SK-N-SH (cell line): ENCODE data around the gene RBMS3. TPM values are rescaled to one million over a fixed set of nuclear protein-coding genes. Genes with fewer than 3 reads are reported as not detected.
A peak's percentile ranks its signal among the peaks of the same experiment; 100 is the strongest.

Experiments used
- CTCF ChIA-PET: fragments of 300-600, 350-600 bp; formaldehyde crosslinking; extraction: SDS; loops from one replicate; lab custom pipeline; 2021; lab: Yijun Ruan, JAX
- POLR2A ChIA-PET: fragments of 350-600 bp; sonication (Branson Sonifier 250); formaldehyde crosslinking; extraction: SDS; loops from one replicate; lab custom pipeline; 2020; ENCODE audit warnings: antibody characterized with exemption, inconsistent platforms; lab: Yijun Ruan, JAX
- DNase-seq: peaks from one replicate; pipeline ENCODE4 v3.0.0; 2012
- H2AFZ ChIP-seq: fragments of 200-600 bp; sonication (generic); 2 replicates; pipeline ENCODE4 v1.8.1; 2016; ENCODE audit warnings: antibody characterized with exemption, mild to moderate bottlenecking, low read depth
- H3F3A ChIP-seq: fragments of 200-600 bp; sonication (generic); replicated peaks from 2 replicates; pipeline ENCODE3; 2016; ENCODE audit warnings: antibody characterized with exemption, mild to moderate bottlenecking; ENCODE audit not compliant: insufficient read depth
- H3K27ac ChIP-seq, 2 experiments: fragments of 200-500 bp in 1 of 2; fragments of 200-600 bp in 1 of 2; sonication (Bioruptor generic) in 1 of 2; sonication (generic), shearing (Covaris generic) in 1 of 2; 2 replicates each; pipeline versions ENCODE4 v1.5.1 to v1.6.1; 2014 to 2016; ENCODE audit warnings: low read depth in 2 of 2, inconsistent platforms in 1 of 2, low read length in 1 of 2, mild to moderate bottlenecking in 1 of 2, mixed read lengths in 1 of 2
- H3K27me3 ChIP-seq: fragments of 200-600 bp; sonication (generic), shearing (Covaris generic); 2 replicates; pipeline ENCODE4 v1.6.1; 2016; ENCODE audit warnings: mixed run types; ENCODE audit not compliant: insufficient read depth
- H3K36me3 ChIP-seq, 2 experiments: fragments of 200-500 bp in 1 of 2; fragments of 200-600 bp in 1 of 2; sonication (Bioruptor generic) in 1 of 2; sonication (generic) in 1 of 2; replicated peaks in 1 of 2; 2 replicates each; pipeline versions ENCODE3 to v1.5.1; 2014 to 2016; ENCODE audit warnings: low read length in 1 of 2, mild to moderate bottlenecking in 1 of 2; ENCODE audit not compliant: insufficient read depth in 2 of 2, control insufficient read depth in 1 of 2
- H3K4me1 ChIP-seq, 2 experiments: fragments of 200-500 bp in 1 of 2; fragments of 200-600 bp in 1 of 2; sonication (Bioruptor generic) in 1 of 2; sonication (generic), shearing (Covaris generic) in 1 of 2; 2 replicates each; pipeline versions ENCODE4 v1.5.1 to v1.6.1; 2014 to 2016; ENCODE audit warnings: low read depth in 1 of 2, low read length in 1 of 2, mixed run types in 1 of 2; ENCODE audit not compliant: insufficient read depth in 2 of 2, control insufficient read depth in 1 of 2
- H3K4me2 ChIP-seq: fragments of 200-600 bp; sonication (generic), shearing (Covaris generic); 2 replicates; pipeline ENCODE4 v1.6.1; 2017; ENCODE audit warnings: mixed run types
- H3K4me3 ChIP-seq, 2 experiments: fragments of 200-500 bp in 1 of 2; fragments of 200-600 bp in 1 of 2; sonication (Bioruptor generic) in 1 of 2; sonication (generic), shearing (Covaris generic) in 1 of 2; 2 replicates each; pipeline versions ENCODE4 v1.5.1 to v1.8.1; 2014 to 2016; ENCODE audit warnings: low read depth in 2 of 2, inconsistent platforms in 1 of 2, low read length in 1 of 2, mild to moderate bottlenecking in 1 of 2, mixed read lengths in 1 of 2, moderate library complexity in 1 of 2
- H3K79me2 ChIP-seq: fragments of 200-600 bp; sonication (generic); 2 replicates; pipeline ENCODE4 v1.8.1; 2017; ENCODE audit warnings: mild to moderate bottlenecking; ENCODE audit not compliant: insufficient read depth
- H3K9ac ChIP-seq: fragments of 200-600 bp; sonication (generic); 2 replicates; pipeline ENCODE4 v1.6.1; 2017; ENCODE audit warnings: mixed run types
- H3K9me2 ChIP-seq: fragments of 200-600 bp; sonication (generic); 2 replicates; pipeline ENCODE4 v1.6.1; 2017; ENCODE audit warnings: mixed run types
- H3K9me3 ChIP-seq: fragments of 200-600 bp; sonication (generic); 2 replicates; pipeline ENCODE4 v1.6.1; 2017; ENCODE audit warnings: mixed run types, mild to moderate bottlenecking, moderate library complexity
- H4K20me1 ChIP-seq: fragments of 200-600 bp; sonication (generic); 2 replicates; pipeline ENCODE4 v1.6.1; 2017; ENCODE audit warnings: mild to moderate bottlenecking, mixed run types; ENCODE audit not compliant: insufficient read depth
- ELF1 ChIP-seq: IDR thresholded peaks from 2 replicates; pipeline ENCODE4 v1.4.0; 2012
- EP300 ChIP-seq, 2 experiments: IDR thresholded peaks; 2 replicates each; pipeline versions ENCODE4 v1.4.0 to v1.6.1; 2012; ENCODE audit warnings: borderline replicate concordance in 1 of 2, low read depth in 1 of 2, low read length in 1 of 2
- FOSL2 ChIP-seq: IDR thresholded peaks from 2 replicates; pipeline ENCODE4 v1.4.0; 2012; ENCODE audit warnings: low read depth, mild to moderate bottlenecking, moderate library complexity, borderline replicate concordance
- FOXM1 ChIP-seq: IDR thresholded peaks from 2 replicates; pipeline ENCODE4 v1.4.0; 2012; ENCODE audit warnings: low read depth, mild to moderate bottlenecking
- IRF3 ChIP-seq: fragments of 150-350 bp; IDR thresholded peaks from 2 replicates; pipeline ENCODE4 v1.6.1; 2016; ENCODE audit warnings: mild to moderate bottlenecking, low read depth, low read length
- JUND ChIP-seq: IDR thresholded peaks from 2 replicates; pipeline ENCODE4 v1.4.0; 2012
- MXI1 ChIP-seq: IDR thresholded peaks from 2 replicates; pipeline ENCODE4 v1.6.1; 2012; ENCODE audit warnings: mild to moderate bottlenecking, low read depth, low read length, improper control_type of control experiment
- NRF1 ChIP-seq: IDR thresholded peaks from 2 replicates; pipeline ENCODE4 v1.6.1; 2012; ENCODE audit warnings: low read depth, mild to moderate bottlenecking, low read length
- POLR2AphosphoS5 ChIP-seq: IDR thresholded peaks from 2 replicates; pipeline ENCODE4 v1.6.1; 2012; ENCODE audit warnings: low read depth, low read length
- RAD21 ChIP-seq: IDR thresholded peaks from 2 replicates; pipeline ENCODE4 v1.6.1; 2012; ENCODE audit warnings: mild to moderate bottlenecking, low read length
- REST ChIP-seq: IDR thresholded peaks from 2 replicates; pipeline ENCODE4 v1.6.1; 2012; ENCODE audit warnings: mild to moderate bottlenecking, low read depth, low read length, moderate library complexity
- RFX5 ChIP-seq: IDR thresholded peaks from 2 replicates; pipeline ENCODE4 v1.6.1; 2012; ENCODE audit warnings: mild to moderate bottlenecking, improper control_type of control experiment, low read length
- SIN3A ChIP-seq: IDR thresholded peaks from 2 replicates; pipeline ENCODE4 v1.6.1; 2012; ENCODE audit warnings: low read depth, mild to moderate bottlenecking, low read length, moderate library complexity, borderline replicate concordance
- SMC3 ChIP-seq: IDR thresholded peaks from 2 replicates; pipeline ENCODE4 v1.6.1; 2012; ENCODE audit warnings: low read depth, low read length, improper control_type of control experiment
- TAF1 ChIP-seq: IDR thresholded peaks from 2 replicates; pipeline ENCODE4 v1.6.1; 2012; ENCODE audit warnings: low read depth, mild to moderate bottlenecking, low read length, moderate library complexity, borderline replicate concordance
- USF2 ChIP-seq: fragments of 150-350 bp; IDR thresholded peaks from 2 replicates; pipeline ENCODE4 v1.6.1; 2017; ENCODE audit warnings: antibody characterized with exemption, low read length, low read depth, borderline replicate concordance
- YY1 ChIP-seq: IDR thresholded peaks from 2 replicates; pipeline ENCODE4 v1.4.0; 2012; ENCODE audit warnings: low read depth, mild to moderate bottlenecking
- WGBS: methylation state at CpG from one replicate; pipeline ENCODE4 v1.1.6; 2017; ENCODE audit warnings: low lambda C conversion rate; 5-methylcytosine and 5-hydroxymethylcytosine counted together
- polyA plus RNA-seq, 3 experiments: library from polyadenylated mRNA; depleted of rRNA; stranded (reverse); fragments of >200 nt; gene quantifications; 2 replicates each; pipeline ENCODE4 v1.2.3, GENCODE V29; 2012
- TF ChIP-seq, protein P1 (sequence below): fragments of 200-600 bp; sonication (generic); IDR thresholded peaks from 2 replicates; pipeline ENCODE4 v1.6.1; 2017; ENCODE audit warnings: antibody characterized with exemption, mild to moderate bottlenecking, moderate library complexity
- TF ChIP-seq, protein P2 (sequence below): IDR thresholded peaks from 2 replicates; pipeline ENCODE4 v1.4.0; 2012; ENCODE audit warnings: low read depth, borderline replicate concordance

The RBMS3 gene
- polyA plus RNA-seq, 1 of the 3 experiments (the other 2 are of a cell fraction), result 8.2 TPM

DNA sequence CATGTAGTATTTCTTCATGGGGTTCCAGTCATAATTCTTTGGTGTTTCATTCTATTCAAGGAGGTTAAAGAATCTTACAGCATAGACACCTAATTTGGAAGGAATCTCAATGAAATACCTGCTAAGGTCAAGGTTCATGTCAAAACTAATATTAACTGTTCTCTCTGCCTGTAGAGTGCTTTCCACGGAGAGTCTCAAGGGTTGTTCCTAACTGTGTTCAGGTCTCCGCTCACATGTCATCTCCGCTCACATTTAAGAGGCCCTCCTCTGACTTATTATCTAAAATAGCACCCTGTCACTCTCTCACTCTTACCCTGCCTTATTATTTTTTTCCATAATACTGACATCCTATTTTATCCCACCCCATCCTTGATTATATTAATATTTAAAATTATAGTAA lies 239.9 kb downstream of the RBMS3 start:
- Histone ChIP-seq H3K9me3 (no peaks in the 10 kb centered on the region), H3K4me2 (no peak overlapping the region), H3K9ac (no peak overlapping the region), H3K9me2 (no peaks in the 10 kb centered on the region)
- DNase-seq, result no peak
- WGBS, result 95% methylated on average over 3 of the region's 3 CpGs
- TF ChIP-seq REST (no peak), SMC3 (no peak), YY1 (no peak), NRF1 (no peak), MXI1 (no peak), EP300 (IDR thresholded peaks at IDR 0.05; ENCODE audit: borderline replicate concordance in 1 of 2, low read depth in 1 of 2, low read length in 1 of 2) (no peak)
- TF ChIP-seq, all 33 proteins: peak for 0
- H3K4me1 ChIP-seq, result peaks cover 11 to 18% of the 10 kb centered on the region in 2 experiments
- no peaks in the 10 kb centered on the region for H4K20me1 ChIP-seq
- H3K79me2 ChIP-seq, result peaks cover 64% of the 10 kb centered on the region
- ChIA-PET CTCF (no interaction called here), POLR2A (interaction anchor here (0.6 kb wide), 1 partner anchor 83 kb away, joined by 3 read pairs; no protein-coding TSS in a partner anchor)
- H3K4me3 ChIP-seq, result no peak overlapping the region
- no peaks in the 10 kb centered on the region for H3K36me3 ChIP-seq
- peak overlapping the region in 1 of 2 experiments; percentile 72; a peak in 2 of 4 replicates for H3K27ac ChIP-seq
- H3F3A ChIP-seq, result peaks cover 14% of the 10 kb centered on the region
- no peak overlapping the region for H2AFZ ChIP-seq
- H3K27me3 ChIP-seq, result no peaks in the 10 kb centered on the region

- Histone ChIP-seq H3K79me2 (peaks cover 63% of the 10 kb centered on the region), H3K9ac (no peak overlapping the region), H3K36me3 (no peaks in the 10 kb centered on the region), H3K27me3 (no peaks in the 10 kb centered on the region), H3K4me2 (no peak overlapping the region), H3K9me2 (no peaks in the 10 kb centered on the region), H2AFZ (no peak overlapping the region), H4K20me1 (no peaks in the 10 kb centered on the region), H3K27ac (peak overlapping the region in 1 of 2 experiments; percentile 72; a peak in 2 of 4 replicates), H3K9me3 (no peaks in the 10 kb centered on the region), H3K4me3 (no peak overlapping the region), H3F3A (peaks cover 12% of the 10 kb centered on the region), H3K4me1 (peaks cover 10 to 18% of the 10 kb centered on the region in 2 experiments; a peak in 3 of 4 replicates)
- DNase-seq, result no peak
- ChIA-PET POLR2A (no interaction called here), CTCF (no interaction called here)
- 89% methylated on average over 1 of the region's 1 CpG for WGBS
- no peak for TF ChIP-seq NRF1
- TF ChIP-seq RFX5, result no peak
- TF ChIP-seq, protein P1, sequence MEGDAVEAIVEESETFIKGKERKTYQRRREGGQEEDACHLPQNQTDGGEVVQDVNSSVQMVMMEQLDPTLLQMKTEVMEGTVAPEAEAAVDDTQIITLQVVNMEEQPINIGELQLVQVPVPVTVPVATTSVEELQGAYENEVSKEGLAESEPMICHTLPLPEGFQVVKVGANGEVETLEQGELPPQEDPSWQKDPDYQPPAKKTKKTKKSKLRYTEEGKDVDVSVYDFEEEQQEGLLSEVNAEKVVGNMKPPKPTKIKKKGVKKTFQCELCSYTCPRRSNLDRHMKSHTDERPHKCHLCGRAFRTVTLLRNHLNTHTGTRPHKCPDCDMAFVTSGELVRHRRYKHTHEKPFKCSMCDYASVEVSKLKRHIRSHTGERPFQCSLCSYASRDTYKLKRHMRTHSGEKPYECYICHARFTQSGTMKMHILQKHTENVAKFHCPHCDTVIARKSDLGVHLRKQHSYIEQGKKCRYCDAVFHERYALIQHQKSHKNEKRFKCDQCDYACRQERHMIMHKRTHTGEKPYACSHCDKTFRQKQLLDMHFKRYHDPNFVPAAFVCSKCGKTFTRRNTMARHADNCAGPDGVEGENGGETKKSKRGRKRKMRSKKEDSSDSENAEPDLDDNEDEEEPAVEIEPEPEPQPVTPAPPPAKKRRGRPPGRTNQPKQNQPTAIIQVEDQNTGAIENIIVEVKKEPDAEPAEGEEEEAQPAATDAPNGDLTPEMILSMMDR, result no peak
- TF ChIP-seq RAD21, result no peak
- no peak for TF ChIP-seq SMC3
- TF ChIP-seq USF2, result no peak
- TF ChIP-seq SIN3A, result no peak
- TF ChIP-seq, protein P2, sequence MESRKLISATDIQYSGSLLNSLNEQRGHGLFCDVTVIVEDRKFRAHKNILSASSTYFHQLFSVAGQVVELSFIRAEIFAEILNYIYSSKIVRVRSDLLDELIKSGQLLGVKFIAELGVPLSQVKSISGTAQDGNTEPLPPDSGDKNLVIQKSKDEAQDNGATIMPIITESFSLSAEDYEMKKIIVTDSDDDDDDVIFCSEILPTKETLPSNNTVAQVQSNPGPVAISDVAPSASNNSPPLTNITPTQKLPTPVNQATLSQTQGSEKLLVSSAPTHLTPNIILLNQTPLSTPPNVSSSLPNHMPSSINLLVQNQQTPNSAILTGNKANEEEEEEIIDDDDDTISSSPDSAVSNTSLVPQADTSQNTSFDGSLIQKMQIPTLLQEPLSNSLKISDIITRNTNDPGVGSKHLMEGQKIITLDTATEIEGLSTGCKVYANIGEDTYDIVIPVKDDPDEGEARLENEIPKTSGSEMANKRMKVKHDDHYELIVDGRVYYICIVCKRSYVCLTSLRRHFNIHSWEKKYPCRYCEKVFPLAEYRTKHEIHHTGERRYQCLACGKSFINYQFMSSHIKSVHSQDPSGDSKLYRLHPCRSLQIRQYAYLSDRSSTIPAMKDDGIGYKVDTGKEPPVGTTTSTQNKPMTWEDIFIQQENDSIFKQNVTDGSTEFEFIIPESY, result no peak
- TF ChIP-seq ELF1, result no peak
- TF ChIP-seq POLR2AphosphoS5, result no peak
- TF ChIP-seq TAF1, result no peak
- no peak for TF ChIP-seq FOSL2
- TF ChIP-seq JUND, result no peak
- TF ChIP-seq IRF3, result no peak
- no peak for TF ChIP-seq FOXM1
These were observed 240.4 kb downstream of the RBMS3 start for GRCh38 chr3:29521293-29521692.
